HG02840 (cell line): ENCODE data around the gene KIAA1328.
"Not testable (repeated sequence)": the region's sequence is repeated elsewhere in the genome, so short reads cannot be mapped to it uniquely, and the experiment has no call there.

Experiments used
- ATAC-seq: cut with Tn5 transposase; IDR thresholded peaks from one replicate; pipeline ENCODE4 v1.9.1; 2021; ENCODE audit warnings: mild to moderate bottlenecking, moderate library complexity, moderate number of reproducible peaks; ENCODE audit not compliant: unreplicated experiment, low FRiP score

KIAA1328 gene

GRCh38 chr18:36828630-36829361 is at the start of gene KIAA1328, which contains the start of gene TPGS2:
Gene KIAA1328 (plus strand): TSS chr18:36829127. CDS start chr18:36829139, 12 bp downstream.
Gene TPGS2 (minus strand): TSS chr18:36829002. CDS start chr18:36828767, 235 bp downstream.
- ATAC-seq, result peak; percentile 95

- ATAC-seq, result no peak
Measured at GRCh38 chr18:36780748-36781147, 48.2 kb upstream of the KIAA1328 start.

GRCh38 chr18:36782710-36783109 is 46.2 kb upstream of the KIAA1328 start:
- ATAC-seq, result no peak

- no peak for ATAC-seq
Measured at GRCh38 chr18:36783792-36784191, 45.1 kb upstream of the KIAA1328 start.

GRCh38 chr18:36786686-36787085 is 42.2 kb upstream of the KIAA1328 start:
- no peak for ATAC-seq

GRCh38 chr18:36792634-36793283 is 36.2 kb upstream of the KIAA1328 start:
- ATAC-seq, result no peak

GRCh38 chr18:36798738-36799473 is 30.0 kb upstream of the KIAA1328 start:
- no peak for ATAC-seq

GRCh38 chr18:36805105-36805504 is 23.8 kb upstream of the KIAA1328 start:
- no peak for ATAC-seq

GRCh38 chr18:36808681-36809080 is 20.2 kb upstream of the KIAA1328 start:
- ATAC-seq, result no peak

GRCh38 chr18:36809590-36810381 is 19.1 kb upstream of the KIAA1328 start:
- ATAC-seq, result peak; percentile 95

GRCh38 chr18:36811430-36811829 is 17.5 kb upstream of the KIAA1328 start:
- ATAC-seq, result no peak

GRCh38 chr18:36811955-36812354 is 17.0 kb upstream of the KIAA1328 start:
- no peak for ATAC-seq

GRCh38 chr18:36812678-36813077 is 16.2 kb upstream of the KIAA1328 start:
- no peak for ATAC-seq

- no peak for ATAC-seq
Measured at GRCh38 chr18:36813101-36813775, 15.7 kb upstream of the KIAA1328 start.

- no peak for ATAC-seq
Measured at GRCh38 chr18:36813824-36814223, 15.1 kb upstream of the KIAA1328 start.

- no peak for ATAC-seq
Measured at GRCh38 chr18:36814994-36815393, 13.9 kb upstream of the KIAA1328 start.

GRCh38 chr18:36816096-36816495 is 12.8 kb upstream of the KIAA1328 start:
- ATAC-seq, result not testable (repeated sequence)

- ATAC-seq, result no peak
Measured at GRCh38 chr18:36817039-36817438, 11.9 kb upstream of the KIAA1328 start.

- no peak for ATAC-seq
Measured at GRCh38 chr18:36818652-36819051, 10.3 kb upstream of the KIAA1328 start.

GRCh38 chr18:36819621-36820020 is 9.3 kb upstream of the KIAA1328 start:
- ATAC-seq, result no peak
